GM19395 (cell line): ENCODE measurements around the gene PRR7.

Experiments used
- ATAC-seq: cut with Tn5 transposase; IDR thresholded peaks from one replicate; pipeline ENCODE4 v1.9.1; 2021; ENCODE audit warnings: mild to moderate bottlenecking, moderate library complexity; ENCODE audit not compliant: unreplicated experiment

The PRR7 gene

DNA sequence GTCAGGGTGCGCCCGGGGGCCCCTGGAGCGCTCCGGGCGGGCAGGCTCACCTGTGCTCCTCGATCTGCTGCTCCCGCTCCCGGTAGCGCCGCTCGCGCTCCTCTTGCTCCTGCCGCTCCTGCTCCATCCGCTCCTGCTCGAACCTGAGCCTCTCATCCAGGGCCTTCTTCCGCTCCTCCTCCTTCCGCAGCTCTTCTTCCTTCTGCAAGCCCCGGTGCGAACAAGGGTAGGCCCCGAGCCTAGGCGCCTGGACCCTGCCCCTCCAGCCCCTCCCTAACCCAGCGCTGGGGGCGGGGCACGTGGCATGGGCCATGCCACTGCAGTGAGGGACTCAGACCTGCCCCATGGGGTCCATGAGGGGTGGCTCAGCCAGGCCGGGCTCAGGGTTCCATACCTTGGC, 20.2 kb downstream of the PRR7 start:
- no peak for ATAC-seq

DNA sequence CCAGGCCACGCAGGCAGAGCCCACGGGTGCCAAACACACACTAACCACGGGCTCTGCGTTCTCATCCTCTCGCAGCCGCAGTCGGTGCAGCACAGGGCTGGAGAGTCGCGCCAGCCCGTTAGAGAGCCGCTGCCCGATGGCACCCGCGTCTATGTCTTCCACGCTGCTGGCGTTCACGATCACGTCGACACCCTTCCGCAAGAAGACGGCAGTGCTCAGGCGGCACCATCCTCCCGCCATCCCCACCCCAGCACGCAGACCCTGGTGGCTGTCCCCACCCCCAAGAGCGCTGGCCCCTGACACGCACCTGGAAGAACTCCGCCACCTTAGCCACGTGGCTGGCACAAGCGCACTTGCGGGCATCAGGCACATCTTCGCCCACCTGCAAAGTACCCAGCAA, 20.8 kb downstream of the PRR7 start:
- ATAC-seq, result no peak

DNA sequence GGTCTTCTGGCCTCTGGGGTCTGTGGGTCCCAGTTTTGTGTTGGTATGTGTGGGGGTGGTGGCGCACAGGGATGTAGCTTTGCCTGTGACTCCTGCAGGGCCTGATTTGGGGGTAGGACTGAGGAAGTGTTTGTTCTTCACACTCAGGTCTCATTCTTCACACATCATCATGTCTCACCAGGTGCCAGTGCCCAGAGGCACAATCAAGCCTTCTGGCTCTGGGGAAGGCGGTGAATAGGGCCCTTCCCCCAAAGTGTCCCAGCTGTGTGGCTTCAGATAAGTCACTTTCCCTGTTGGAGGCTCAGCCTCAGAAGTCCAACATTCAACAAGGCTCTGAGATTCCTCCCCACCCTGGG, 21.7 kb downstream of the PRR7 start:
- no peak for ATAC-seq

DNA sequence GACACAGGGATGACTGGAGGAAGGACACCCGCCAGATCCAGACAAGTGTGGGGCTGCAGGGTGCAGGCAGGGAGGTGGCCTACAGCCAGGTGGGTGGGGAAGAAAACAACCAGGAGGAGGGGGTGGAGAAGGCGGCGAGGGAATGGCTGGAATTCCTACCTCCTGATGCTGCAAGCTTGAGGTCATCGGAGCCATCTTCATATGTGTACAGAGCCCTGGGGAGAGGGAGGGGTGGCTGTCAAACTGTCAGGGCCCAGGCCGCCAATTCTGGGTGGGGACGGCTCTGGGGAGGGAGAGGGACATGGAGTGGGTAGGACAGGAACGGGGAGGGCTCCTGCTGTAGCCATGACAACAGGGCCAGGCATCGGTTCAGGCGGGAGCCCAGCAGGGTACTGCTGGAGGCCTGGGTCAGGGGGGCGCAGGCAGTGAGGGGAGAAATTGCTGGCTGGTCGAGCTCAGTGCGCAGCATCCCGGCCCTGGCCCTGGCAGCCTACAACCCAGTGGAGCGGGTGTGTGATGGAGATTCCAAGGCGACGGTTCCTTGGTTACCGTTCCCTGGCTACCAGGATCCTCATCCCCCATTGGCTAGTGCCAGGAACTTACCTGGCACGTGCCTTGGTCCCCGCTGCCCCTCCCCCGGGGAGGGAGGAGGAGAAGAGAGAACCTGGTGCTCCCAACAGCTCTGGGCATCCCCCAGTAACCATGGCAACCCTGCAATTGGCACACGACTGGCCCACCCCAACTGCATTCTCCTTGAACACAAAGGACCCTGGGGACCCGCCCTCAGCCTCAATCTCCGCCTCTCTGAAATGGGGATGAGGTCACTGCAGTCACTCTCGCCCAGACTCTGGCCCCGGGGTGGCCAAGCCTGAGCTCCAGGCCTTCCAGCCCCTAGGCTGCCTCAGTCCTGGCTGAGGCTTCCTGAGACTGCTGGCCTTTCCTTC, 22.3 kb downstream of the PRR7 start:
- ATAC-seq, result no peak

DNA sequence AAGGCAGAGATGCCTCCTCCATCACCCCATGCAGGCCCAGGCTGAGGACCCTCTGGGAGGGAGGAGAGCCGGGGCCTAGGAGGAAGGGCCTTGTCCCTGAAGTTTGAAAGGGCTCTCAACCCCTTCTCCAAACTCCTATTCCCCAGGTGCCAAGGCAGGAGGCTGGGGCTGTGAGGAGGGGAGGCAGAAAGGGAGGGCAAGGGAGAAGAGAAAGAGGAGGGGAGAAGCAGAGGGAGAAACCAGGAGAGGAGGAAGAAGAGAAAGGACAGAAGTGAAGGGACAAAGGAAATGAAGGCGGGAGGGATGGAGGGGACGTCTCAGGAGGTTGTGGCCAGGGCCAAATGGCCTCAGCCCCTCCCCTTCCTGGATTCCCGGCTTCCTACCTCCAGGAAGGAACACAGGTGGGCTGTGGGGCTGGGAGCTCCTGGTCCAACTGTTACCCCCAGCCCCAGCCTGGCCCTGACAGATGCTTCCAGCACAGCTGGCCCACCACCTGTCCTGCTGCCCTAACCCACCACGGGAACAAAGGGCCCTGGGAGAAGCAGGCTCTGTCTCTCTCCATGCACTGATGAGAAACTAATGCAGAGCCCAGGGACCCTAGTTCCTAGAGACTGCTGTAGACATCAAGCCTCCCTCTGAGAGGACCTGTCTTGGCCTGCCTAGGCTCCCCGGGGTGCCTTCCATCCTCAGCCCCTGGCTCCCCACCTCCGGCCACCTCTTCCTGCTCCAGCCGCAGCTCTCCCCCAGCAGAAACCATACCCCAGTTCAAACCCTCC, 23.3 kb downstream of the PRR7 start:
- ATAC-seq, result no peak

DNA sequence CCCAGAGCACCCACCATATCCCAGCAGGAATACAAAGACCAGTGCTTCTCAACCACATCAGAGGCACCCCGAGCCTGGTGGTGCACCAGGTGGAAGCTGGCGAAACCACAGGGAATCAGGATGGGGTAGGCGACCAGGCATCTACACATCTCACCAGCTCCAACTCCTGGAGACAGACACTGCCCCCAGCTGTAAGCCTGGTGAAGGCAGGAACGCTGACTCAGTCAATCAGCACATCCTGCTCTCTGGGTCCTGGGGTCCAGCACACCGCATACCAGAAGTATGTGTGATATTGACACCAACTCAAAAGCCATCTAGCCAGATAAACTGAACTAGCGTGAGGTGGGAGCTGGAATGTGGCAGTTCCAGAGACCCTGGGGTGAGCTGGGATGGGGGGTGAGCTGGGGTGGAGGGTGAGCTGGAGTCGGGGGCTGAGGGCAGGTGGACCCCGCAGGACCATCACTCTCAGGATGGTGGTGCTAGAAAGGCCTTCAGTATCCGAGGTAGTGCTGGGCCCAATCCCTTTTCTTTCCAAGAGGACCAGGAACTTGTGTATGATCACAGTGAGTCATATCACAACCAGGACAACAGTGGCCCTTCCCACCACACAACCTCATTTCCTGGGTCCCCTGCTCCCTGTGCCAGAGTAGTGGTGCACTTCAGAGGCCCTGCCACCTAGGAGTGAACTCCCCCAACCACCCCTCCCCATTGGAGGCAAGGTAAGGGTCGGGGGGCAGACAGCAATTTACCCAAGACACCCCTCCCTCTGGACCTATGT, 24.3 kb downstream of the PRR7 start:
- ATAC-seq, result no peak

DNA sequence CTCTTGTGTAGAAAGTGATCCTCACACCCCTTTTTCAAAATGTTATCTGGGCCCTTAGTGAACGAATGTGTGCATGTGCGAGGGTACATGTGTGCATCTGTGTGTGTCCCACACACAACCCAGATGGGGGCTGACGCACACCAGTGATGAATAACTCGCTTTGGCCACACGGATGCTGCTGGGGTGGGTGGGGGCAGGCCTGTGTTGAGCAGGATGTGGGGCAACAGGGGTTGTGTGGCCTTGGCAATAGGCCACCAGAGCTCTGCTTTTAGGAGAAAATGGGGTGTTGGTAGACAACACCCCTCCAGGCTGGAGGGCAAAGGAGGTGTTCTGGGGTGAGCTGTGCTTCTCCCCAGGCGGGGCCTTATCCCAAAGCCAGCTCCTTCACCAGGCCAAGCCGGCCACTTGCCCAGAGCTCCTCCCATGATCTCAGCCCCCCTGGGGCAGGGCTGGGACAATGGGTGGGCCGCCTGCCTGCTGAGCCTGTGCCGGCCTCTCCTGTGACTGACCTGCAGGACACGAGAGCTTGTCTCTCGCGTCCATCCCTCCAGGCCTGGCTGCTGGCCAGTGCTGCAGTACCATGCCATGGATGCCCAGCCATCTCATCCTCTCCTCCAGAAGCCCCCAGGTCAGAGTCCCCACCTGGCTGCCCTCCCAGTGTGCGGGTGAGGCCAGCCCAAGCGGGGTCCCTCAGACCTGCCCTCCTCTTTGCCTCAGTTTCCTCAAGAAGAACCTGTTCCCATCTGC, 25.2 kb downstream of the PRR7 start:
- no peak for ATAC-seq

DNA sequence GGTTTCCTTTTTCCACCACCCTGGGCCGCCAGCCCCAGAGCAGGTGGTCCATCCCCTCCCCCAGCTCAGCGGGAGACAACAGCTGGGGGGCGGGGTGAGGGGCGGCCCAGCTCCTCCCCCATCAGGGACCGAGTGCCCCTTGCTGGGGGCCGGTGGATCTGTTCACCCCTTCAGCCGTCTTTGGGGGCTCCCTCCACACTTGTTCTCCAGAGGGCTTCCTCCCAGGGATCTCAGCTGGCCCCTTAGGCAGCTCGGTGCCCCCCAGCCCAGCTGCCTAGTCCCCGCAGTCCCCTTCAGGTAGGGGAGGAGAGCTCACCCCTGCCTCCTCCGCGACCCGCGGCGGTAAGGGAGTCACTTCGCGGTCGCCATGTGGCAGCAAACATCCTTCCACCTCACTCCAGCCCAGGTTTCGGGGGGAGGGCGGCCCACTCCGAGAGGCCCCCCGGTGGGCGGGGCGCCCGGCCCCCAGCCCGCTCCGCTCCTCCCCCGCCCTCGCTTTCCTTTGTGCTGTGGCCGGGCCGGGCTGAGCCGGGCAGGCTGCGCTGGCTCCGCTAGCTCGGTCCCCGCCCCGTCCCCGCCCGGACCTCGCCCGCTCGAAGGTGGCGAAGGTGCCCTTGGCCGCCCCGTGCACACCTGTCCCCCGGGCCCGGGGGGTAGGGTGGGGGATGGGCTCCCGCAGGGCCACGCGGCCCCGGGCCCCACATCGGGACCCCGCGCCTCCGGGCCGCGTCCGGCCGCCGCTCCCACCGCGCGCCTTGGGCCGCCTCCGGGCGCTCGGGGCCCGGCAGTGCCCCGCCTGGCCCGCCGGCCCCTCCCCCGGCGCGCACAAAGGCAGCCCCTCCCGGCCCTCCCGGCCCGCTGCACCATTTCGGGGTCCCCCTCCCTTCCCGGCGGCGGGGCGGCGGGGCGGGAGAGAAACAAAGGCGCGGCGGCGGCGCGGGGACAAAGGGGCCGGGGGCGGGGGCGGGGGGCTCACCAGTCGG, 26.1 kb downstream of the PRR7 start:
- ATAC-seq, result peak; percentile 57

DNA sequence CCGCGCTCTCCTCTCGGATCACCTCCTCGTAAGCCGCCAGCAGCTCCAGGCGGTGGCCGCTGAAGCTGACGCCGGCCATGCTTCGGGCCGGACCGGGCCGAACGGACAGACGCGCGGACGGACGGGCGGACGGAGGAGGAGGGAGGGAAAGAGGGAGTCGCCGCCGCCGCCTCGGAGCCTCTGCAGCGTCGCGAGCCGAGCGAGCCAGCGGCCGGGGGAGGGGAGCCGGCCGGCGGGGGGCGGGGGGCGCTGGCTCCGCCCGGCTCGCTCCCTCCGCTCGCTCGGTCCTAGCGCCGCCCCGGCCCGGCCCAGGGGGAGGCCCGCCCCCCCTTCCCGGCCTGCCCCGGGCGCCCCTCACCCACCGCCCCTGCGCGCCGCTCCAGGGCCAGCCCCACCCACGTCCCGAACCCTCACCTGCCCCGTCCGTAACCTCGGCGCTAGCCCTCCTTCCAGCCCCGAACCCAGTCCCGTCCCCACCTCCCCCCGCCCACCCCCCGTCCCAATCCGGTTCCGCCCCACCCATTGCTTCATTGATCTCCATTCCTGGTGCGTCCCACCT, 26.9 kb downstream of the PRR7 start, which contains the start of gene DBN1:
Gene DBN1, minus strand, starts transcription at position 192 of the 559 bp plus-strand sequence. Its CDS starts 113 bp downstream, at position 79.
- peak; percentile 28 for ATAC-seq

DNA sequence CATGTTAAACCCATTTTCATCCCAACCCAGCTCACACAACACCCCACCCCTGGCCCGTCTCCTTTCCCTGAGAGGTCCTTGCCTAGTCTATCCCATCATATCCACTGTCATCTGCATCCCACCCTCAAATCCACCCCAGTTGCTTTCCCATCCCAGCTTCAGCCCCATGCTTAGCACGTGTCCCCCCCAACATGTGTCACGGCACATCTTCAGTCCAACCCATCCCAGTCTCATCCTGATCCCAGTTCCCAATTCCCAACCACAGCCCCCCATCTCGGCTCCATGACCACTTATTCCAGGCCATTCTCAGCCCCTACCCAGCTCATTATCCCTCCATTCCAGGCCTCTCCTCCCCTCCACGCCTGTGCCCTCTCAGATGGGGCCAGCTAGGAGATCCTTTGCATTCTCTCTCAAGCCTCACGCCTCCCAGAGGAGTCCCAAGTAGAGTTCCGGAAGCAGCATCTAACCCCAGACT, 27.4 kb downstream of the PRR7 start:
- no peak for ATAC-seq

DNA sequence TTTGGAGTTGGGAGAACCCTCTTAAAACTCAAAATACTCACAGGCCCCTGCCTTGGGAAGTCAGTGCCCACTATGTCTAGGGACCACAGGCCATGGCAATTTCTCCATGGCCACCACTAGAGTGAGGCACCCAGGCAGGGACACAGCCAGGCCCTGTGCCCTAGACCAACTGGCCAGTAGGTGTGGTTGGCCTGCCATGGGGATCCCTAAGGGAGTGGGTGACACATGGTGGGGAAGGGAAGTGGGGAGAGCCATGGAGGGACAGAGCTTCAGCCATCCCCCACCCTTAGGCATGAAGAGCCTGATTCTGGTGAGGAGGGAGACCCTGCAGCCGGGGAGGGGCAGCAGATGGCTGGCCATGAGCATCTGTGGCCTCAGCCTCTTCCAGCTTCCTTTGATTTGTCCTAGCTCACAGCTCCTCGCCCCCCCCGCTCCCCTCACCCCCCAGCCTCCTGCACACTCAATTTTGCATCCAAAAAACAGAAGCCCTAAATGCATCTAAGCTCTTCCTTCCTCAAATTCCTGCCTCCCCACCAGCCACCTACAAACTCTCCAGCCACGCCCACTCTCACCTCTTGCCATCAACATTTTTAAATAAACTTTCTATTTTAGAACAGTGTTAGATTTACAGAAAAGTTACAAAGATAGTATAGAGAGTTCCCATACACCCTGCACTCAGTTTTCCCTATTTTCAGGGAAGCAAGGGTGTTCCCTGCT, 28.4 kb downstream of the PRR7 start:
- no peak for ATAC-seq

DNA sequence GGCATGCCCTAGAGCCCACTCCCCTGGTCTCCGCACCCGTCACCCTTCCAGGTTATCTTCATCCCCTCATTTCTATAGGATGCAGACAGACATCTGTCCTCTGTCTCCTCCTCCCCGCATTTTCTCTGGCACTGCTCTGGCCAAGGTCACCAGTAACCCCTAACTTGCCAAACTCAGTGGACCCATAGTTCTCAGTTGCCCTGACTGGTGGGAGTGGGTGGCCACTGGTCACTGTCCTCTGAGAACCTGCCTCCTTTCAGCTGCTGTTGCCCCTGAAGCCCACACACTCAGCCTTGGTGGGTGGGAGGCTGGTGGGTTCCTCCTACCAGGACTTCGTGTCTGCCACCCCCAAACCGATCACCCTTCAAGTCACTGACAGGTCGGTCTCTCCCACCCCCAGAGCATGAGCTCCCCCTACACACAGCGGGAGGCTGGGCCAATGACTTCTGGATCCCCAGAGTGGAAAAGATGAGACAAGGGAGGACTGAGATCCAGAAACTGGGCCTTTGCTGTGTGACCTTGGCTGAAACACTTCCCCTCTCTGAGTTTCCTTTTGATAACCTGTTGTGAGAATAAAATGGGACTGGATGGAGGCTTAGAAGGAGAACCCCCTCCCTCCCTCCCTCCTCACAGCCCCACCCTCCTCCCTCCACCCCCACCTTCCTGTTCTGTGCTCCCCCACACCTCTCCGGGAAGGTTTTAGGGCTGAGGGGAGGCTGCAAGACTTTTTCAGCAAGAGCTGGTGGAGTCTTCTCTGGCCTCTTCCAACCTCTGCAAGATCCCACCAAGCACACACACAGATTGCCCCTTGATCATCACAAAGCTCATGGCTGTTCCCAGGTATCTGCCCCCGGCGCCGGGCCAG, 29.2 kb downstream of the PRR7 start:
- no peak for ATAC-seq

DNA sequence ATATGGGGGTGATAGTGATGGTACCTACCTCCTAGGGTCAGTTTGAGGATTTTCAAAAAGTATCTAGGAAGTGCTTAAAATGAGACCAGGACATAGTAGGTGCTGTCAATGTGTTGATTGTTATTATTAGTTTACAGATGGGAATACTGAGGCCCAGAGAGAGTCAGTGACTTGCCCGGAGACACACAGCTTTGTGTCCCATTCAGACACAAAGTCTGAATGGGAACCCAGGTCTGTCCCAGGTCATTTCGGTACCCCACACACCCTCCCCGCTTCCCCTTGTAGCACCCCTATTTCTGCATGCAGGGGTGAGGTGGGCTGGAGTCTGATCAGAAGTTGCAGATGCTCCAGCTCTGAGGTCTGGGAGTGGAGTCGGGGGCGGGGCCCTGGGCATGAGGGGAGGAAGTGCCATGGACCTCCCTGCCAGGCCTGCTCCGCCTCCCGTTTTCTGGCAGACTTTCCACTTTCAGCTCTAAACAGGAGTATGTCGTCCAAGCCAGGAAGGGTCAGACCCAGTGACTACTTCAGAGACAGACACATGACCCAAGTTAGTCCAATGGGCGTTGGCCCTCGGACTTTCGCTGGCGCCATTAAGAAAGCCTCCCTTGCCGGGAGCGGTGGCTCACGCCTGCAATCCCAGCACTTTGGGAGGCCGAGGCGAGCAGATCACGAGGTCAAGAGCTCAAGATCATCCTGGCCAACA, 30.1 kb downstream of the PRR7 start:
- ATAC-seq, result no peak

DNA sequence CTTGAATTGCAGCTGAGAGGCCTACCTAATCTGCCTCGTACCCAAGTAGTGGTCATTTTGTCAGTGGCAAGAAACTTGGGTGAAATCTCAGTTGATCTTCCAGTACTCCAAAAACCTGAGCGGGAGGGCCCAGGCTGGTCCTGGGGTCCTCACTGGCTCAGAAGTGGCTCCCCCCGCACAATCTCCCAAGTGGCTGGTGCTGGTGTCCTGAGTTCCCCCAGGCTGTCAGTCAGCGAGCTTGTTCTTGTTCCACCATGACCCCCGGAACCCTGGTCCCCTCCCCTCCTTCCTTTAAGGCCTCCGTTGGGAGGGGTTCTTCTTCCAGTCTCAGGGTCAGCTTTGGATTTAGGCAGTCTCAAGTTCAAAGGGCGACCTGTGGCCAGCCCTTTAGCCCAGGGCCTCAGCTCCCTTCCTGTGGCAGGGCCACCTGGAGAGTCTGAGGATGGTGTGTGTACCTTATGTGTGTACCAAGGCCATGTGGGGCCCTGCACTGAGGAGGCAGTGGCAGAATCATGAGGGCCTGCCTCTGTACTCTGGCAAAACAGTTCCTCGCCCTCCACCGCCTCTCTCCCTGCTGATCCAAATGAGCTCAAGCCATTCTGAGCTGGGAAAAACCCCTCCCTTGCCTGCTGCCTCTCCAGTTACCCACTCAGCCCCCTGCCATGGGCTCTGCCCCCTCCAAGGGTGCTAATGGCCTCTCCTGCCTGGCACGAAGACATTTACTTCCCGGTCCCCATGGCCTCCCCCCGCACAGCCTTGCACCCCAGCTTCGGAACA, 31.3 kb downstream of the PRR7 start:
- ATAC-seq, result no peak

DNA sequence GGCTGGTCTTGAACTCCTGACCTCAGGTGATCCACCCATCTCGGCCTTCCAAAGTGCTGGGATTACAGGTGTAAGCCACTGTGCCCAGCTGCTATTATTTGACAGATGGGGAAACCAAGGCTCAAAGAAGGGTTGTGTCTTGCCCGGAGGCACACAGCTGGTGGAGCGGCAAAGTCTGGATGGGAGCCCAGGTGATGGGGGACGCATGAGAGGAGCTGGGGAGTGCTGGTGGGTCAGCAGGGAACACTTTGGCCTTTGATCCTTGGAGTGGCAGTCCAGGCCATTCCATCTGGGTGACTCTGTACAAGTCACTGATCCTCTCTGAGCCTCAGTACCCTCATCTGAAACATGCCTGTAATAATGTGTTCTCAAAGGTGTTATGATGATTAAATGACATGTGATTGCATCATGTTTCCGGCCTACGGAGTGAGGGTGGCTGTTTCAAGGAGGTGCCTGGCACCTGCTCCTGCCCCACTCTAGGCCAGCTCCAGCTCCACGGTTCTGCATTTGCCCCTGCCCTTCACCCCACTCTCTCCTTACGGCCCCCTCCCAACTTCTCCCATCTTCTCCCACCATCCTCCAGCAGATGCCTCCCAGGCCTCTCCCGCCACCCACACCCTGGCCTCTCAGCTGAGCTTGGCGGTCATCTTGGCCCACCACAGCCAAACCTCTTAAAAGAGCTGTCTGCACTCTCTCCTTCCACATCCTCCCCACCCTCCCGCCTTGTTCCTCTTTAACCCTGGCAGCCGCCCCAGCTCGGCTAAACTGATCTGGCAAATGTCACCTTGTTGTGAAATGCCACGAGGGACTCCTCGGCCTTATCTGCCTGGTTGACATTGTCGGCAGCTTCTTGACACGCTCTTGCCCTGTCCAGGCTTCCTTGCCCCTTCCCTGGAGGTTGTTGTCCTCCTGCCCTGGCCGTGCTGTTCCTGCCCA, 32.4 kb downstream of the PRR7 start:
- ATAC-seq, result no peak
